Neuron (in vitro differentiated cells): ENCODE results near the gene LRRC2.
"Not testable (repeated sequence)": the region's sequence is repeated elsewhere in the genome, so short reads cannot be mapped to it uniquely, and the experiment has no call there.

Experiments used
- H2AFZ ChIP-seq: one replicate; pipeline ENCODE4 v1.6.1; 2013; ENCODE audit warnings: low read depth, mild to moderate bottlenecking, inconsistent platforms, low read length, moderate library complexity
- H3K27me3 ChIP-seq: one replicate; pipeline ENCODE4 v1.6.1; 2013; ENCODE audit warnings: low read length; ENCODE audit not compliant: insufficient read depth
- H3K36me3 ChIP-seq: one replicate; pipeline ENCODE4 v1.6.1; 2013; ENCODE audit warnings: low read length; ENCODE audit not compliant: insufficient read depth
- H3K4me1 ChIP-seq: one replicate; pipeline ENCODE4 v1.6.1; 2013; ENCODE audit warnings: low read length; ENCODE audit not compliant: insufficient read depth
- H3K4me3 ChIP-seq: 2 replicates; pipeline ENCODE4 v1.5.1; 2013; ENCODE audit warnings: mild to moderate bottlenecking, low read length, moderate library complexity
- H3K9me3 ChIP-seq: one replicate; pipeline ENCODE4 v1.6.1; 2013; ENCODE audit warnings: low read length

Gene LRRC2

DNA sequence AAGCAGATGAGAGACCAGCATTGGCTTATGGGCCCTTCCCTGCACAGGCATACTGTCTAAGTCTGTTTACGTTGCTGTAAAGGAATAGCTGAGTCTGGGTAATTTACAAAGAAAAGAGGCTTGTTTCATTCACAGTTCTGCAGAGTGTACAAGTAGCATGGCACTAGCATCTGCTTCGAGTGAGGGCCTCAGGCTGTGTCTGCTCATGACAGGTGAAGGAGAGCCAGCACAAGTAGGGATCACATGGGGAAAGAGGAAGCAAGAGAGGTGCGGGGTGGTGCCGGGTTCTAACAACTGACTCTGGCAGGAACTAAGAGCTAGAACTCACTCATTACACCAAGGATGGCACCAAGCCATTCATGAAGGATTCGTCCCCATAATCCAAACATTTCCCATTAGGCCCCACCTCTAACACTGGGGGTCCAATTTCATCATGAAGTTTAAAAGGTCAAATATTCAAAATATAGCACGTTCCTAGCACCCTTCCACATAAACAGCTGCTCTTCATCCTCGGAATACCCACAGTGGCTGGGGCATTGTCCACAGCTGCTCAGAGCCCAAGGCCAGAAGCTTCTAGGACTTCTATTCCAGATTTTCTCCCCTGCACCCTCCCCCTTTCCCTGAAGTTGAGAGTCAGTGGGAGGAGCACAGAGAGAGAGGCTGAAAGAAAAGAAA is 62.8 kb downstream of the LRRC2 start:
- no peaks in the 10 kb centered on the region for H3K9me3 ChIP-seq
- no peak overlapping the region for H2AFZ ChIP-seq
- H3K36me3 ChIP-seq: no peaks in the 10 kb centered on the region
- no peaks in the 10 kb centered on the region for H3K27me3 ChIP-seq
- no peaks in the 10 kb centered on the region for H3K4me1 ChIP-seq
- no peak overlapping the region for H3K4me3 ChIP-seq

GRCh38 chr3:46501702-46502101 is 64.4 kb downstream of the LRRC2 start:
- H3K36me3 ChIP-seq: no peaks in the 10 kb centered on the region

DNA sequence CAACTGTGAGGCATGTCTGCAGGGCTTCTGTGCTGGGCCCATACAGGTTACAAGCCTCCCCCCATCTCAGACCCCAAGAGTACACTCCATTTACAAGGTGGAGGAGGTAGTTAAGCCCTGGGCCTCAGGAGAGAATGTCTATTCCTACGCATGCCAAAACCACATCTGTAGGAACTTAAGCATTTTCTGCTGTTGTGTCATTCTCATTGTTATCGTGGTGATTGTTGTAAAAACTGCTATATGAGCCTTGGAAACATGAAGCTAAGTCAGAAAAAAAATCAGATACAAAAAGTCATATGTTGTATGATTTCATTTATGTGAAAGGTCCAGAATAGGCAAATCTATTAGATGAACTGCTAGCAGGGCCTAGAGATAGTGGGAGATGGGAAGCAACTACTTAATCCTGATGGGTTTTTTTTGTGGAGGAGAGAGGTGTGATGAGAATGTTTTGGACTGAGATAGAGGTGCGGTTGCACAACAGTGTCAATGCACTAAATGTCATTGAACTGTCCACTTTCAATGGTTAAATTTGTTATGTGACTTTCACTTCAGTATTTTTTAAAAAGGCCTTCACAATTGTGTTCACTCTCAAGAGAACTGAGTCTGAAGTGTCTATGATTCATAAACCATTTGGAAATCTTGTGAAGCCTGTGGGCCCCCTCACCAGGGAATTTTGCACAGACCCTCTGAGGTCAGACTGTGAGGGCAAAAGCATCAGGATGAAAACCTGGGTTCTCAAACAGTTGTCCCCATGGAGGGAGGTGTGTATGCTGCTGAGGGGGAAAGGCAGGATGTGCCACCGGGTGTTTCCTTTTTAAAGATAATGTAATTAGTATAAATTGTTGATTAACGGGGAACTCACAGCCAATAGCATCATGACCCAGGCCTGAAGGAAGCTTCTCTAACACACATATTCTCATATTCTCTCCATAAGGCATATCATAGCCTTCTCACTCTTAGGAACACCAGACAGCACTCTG is 65.2 kb downstream of the LRRC2 start:
- Histone ChIP-seq H3K4me1 (no peaks in the 10 kb centered on the region), H3K9me3 (no peaks in the 10 kb centered on the region), H3K27me3 (no peaks in the 10 kb centered on the region), H2AFZ (no peak overlapping the region), H3K36me3 (no peaks in the 10 kb centered on the region), H3K4me3 (no peak overlapping the region)

More at GRCh38 chr3:46501702-46502101, 64.4 kb downstream of the LRRC2 start:
- Histone ChIP-seq H3K4me1 (no peaks in the 10 kb centered on the region), H3K4me3 (no peak overlapping the region), H2AFZ (no peak overlapping the region), H3K27me3 (no peaks in the 10 kb centered on the region), H3K9me3 (no peaks in the 10 kb centered on the region)

DNA sequence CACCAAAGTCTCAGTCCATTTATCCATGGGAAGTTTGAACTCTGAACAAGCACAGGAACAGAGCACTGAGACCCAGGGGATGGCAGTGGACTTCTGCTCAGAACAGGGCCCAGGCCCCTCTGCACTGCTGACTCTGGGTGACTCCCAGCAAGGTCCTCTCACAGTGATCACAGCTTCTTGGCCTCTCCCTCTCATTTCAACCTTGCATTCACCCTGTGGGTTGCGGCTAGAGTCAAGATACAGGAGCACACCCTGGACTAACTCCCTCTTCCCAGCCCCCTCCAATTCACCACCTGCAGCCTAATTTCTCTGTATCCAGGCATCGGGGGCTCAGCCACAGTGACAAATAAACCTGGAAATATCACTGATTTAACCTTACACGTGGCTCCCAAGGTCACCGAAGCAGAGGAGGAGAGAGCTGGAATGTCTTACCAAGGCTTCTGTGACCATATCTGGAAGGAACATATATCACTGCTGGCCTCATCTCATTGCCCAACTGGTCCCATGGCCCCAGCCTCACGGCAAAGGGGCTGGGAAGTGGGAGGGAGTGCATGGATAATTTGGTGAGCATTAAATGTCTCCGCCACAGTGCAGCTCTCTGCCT is 67.1 kb downstream of the LRRC2 start:
- Histone ChIP-seq H3K27me3 (no peaks in the 10 kb centered on the region), H3K9me3 (no peaks in the 10 kb centered on the region), H3K4me1 (no peaks in the 10 kb centered on the region), H3K36me3 (no peaks in the 10 kb centered on the region), H2AFZ (no peak overlapping the region), H3K4me3 (no peak overlapping the region)

- H3K4me3 ChIP-seq: no peak within 1 kb of the TSS
- no peaks in the 10 kb centered on the region for H3K36me3 ChIP-seq
- H3K27me3 ChIP-seq: no peaks in the 10 kb centered on the region
- no peaks in the 10 kb centered on the region for H3K4me1 ChIP-seq
- no peak within 1 kb of the TSS for H2AFZ ChIP-seq
- H3K9me3 ChIP-seq: no peaks in the 10 kb centered on the region
Measured at GRCh38 chr3:46497556-46498265, 68.4 kb downstream of the LRRC2 start, which contains the start of gene RTP3. TSS of gene RTP3 (plus strand) at chr3:46497976. CDS start at chr3:46498063, 87 bp downstream.

- H3K36me3 ChIP-seq: no peaks in the 10 kb centered on the region
- no peak overlapping the region for H2AFZ ChIP-seq
- no peak overlapping the region for H3K4me3 ChIP-seq
- H3K9me3 ChIP-seq: no peaks in the 10 kb centered on the region
- no peaks in the 10 kb centered on the region for H3K27me3 ChIP-seq
- H3K4me1 ChIP-seq: no peaks in the 10 kb centered on the region
Measured at GRCh38 chr3:46496746-46497555, 69.2 kb downstream of the LRRC2 start.

- no peaks in the 10 kb centered on the region for H3K9me3 ChIP-seq
- H3K36me3 ChIP-seq: no peaks in the 10 kb centered on the region
Measured at GRCh38 chr3:46495901-46496456, 70.1 kb downstream of the LRRC2 start.

GRCh38 chr3:46494491-46494890 is 71.6 kb downstream of the LRRC2 start:
- H3K27me3 ChIP-seq, H3K9me3 ChIP-seq, H3K36me3 ChIP-seq, H3K4me1 ChIP-seq, H3K4me3 ChIP-seq, H2AFZ ChIP-seq: not testable (repeated sequence)

More at GRCh38 chr3:46495901-46496456, 70.1 kb downstream of the LRRC2 start:
- Histone ChIP-seq H3K4me3 (no peak overlapping the region), H2AFZ (no peak overlapping the region), H3K27me3 (no peaks in the 10 kb centered on the region), H3K4me1 (no peaks in the 10 kb centered on the region)

DNA sequence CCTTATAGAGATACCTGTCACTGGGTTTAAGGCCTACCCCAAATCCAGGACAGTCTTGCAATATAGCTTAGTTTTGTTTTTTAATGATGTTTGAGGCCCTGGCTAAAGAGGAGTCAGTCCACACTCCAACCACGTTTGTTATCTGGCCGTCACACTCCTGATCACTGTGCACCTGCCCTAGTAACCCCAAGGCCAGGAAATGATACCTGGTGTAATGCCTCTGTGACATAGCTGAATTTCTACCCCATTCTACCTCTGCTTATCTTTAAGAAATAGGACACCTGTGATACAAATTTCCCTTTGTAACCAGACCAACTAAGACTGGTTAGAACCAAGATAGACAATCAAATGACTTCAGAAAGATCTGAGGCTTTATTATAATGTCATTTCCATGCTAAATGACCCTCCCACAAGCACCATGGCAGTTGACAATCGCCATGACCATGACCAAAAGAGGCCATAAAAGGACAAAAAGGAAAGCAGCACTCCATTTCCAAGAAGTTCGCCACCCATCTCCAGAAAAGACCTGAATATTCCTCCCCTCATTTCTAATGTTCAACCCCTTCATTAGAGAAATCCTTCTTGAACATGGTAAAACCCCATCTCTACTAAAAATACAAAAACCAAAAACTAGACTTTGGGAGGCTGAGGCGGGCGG is 73.1 kb downstream of the LRRC2 start:
- Histone ChIP-seq H3K9me3 (no peaks in the 10 kb centered on the region), H3K36me3 (no peaks in the 10 kb centered on the region), H3K4me3 (no peak overlapping the region), H3K27me3 (no peaks in the 10 kb centered on the region), H2AFZ (no peak overlapping the region), H3K4me1 (no peaks in the 10 kb centered on the region)

DNA sequence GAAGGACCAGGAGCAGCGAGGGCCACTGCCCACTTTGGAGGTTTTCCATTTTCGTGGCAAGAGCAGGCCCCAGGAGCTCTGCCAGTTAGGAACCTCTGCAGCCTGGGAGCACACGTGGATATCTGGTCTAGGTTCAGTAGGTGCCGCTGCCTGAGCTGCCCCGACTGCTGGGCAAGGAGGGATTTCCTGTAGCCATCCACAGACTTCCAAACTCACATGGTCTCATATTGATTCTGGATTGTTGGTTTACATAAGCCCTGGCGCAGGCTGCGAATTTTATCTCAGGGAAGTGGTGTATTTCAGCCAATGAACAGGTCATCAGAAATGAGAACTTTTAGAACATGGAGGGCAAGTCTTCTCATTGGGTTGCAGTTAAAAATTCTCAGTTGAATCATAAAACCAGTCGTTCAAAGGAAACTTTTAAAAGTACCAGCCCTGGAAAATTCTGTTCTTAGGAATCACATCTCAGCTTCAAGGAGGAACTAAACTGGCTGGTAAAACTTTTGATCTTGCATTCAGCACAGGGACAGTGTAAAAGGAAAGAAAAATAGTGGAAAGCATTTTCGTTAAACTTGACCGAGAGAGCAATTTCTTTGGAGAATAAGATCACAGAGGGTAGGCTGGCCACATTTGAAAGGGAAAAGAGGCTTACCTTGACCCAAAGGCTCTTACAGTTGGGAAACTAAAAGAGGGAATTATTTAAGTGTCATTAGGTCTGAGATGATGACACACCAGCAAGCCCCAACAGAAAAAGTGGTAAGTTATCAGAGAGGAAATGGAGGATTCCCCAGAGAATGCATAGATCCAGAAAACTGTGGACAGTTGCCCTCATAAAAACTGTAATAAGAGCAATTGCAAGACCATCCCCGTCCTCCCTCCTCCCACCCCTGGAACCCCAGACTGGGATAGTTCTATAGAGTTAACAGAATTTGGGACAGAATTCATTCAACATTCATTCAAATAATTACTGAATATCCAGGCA is 74.7 kb downstream of the LRRC2 start:
- Histone ChIP-seq H3K4me1 (no peaks in the 10 kb centered on the region), H2AFZ (no peak overlapping the region), H3K27me3 (no peaks in the 10 kb centered on the region), H3K4me3 (no peak overlapping the region), H3K9me3 (no peaks in the 10 kb centered on the region), H3K36me3 (no peaks in the 10 kb centered on the region)
